GM23338 (cell line): ENCODE data around the gene PITX1.

Experiments
- EZH2 ChIP-seq: fragments of 200-600 bp; sonication (generic); IDR thresholded peaks from one replicate; pipeline ENCODE4 v1.8.0; 2017; ENCODE audit warnings: antibody characterized with exemption, mild to moderate bottlenecking, low read depth; ENCODE audit not compliant: unreplicated experiment
- EZH2phosphoT487 ChIP-seq: fragments of 200-600 bp; sonication (generic); IDR thresholded peaks from one replicate; pipeline ENCODE4 v1.8.1; 2018; ENCODE audit warnings: antibody characterized with exemption; ENCODE audit not compliant: unreplicated experiment
- JUNB ChIP-seq: IDR thresholded peaks from one replicate; pipeline ENCODE4 v1.6.1; 2016; ENCODE audit warnings: antibody characterized with exemption; ENCODE audit not compliant: unreplicated experiment
- POLR2AphosphoS5 ChIP-seq: IDR thresholded peaks from 2 replicates; pipeline ENCODE4 v1.6.1; 2016; ENCODE audit warnings: antibody characterized with exemption, low read depth
- REST ChIP-seq: IDR thresholded peaks from one replicate; pipeline ENCODE4 v1.6.1; 2018; ENCODE audit warnings: antibody characterized with exemption; ENCODE audit not compliant: unreplicated experiment
- ZNF114 ChIP-seq: fragments of 250-450 bp; sonication (Bioruptor Pico); IDR thresholded peaks from 2 replicates; pipeline ENCODE4 v1.5.0; 2020; ENCODE audit warnings: mild to moderate bottlenecking, moderate library complexity
- ZNF331 ChIP-seq: fragments of 250-450 bp; sonication (Bioruptor Pico); IDR thresholded peaks from 2 replicates; pipeline ENCODE4 v1.5.0; 2020; ENCODE audit warnings: low read depth, mild to moderate bottlenecking, moderate library complexity
- TF ChIP-seq, protein P1 (sequence below), 2 experiments: fragments of 200-600 bp in 1 of 2; sonication (generic) in 1 of 2; conservative IDR thresholded peaks; 2 replicates each; pipeline versions ENCODE4 v1.5.1 to v1.6.1; 2016 to 2017; ENCODE audit warnings: antibody characterized with exemption in 2 of 2, low read depth in 2 of 2, mild to moderate bottlenecking in 2 of 2, moderate library complexity in 1 of 2

- TF ChIP-seq, protein P1, sequence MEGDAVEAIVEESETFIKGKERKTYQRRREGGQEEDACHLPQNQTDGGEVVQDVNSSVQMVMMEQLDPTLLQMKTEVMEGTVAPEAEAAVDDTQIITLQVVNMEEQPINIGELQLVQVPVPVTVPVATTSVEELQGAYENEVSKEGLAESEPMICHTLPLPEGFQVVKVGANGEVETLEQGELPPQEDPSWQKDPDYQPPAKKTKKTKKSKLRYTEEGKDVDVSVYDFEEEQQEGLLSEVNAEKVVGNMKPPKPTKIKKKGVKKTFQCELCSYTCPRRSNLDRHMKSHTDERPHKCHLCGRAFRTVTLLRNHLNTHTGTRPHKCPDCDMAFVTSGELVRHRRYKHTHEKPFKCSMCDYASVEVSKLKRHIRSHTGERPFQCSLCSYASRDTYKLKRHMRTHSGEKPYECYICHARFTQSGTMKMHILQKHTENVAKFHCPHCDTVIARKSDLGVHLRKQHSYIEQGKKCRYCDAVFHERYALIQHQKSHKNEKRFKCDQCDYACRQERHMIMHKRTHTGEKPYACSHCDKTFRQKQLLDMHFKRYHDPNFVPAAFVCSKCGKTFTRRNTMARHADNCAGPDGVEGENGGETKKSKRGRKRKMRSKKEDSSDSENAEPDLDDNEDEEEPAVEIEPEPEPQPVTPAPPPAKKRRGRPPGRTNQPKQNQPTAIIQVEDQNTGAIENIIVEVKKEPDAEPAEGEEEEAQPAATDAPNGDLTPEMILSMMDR (conservative IDR thresholded peaks at IDR 0.05; ENCODE audit: low read depth in 2 of 2) = no peak
- TF ChIP-seq JUNB (no peak), POLR2AphosphoS5 (no peak), REST (no peak), EZH2 (no peak), EZH2phosphoT487 (no peak), ZNF114 (CRISPR knock-in tag) (no peak), ZNF331 (CRISPR knock-in tag) (no peak)
Observed at GRCh38 chr5:135046661-135047346, 12.8 kb upstream of the PITX1 start.
